ENCODE measurements around the gene LGSN.

- no peak for TF ChIP-seq EGR1 (IDR thresholded peaks at IDR 0.05; ENCODE audit: low read depth)
- no peak for TF ChIP-seq POLR2AphosphoS5 (IDR thresholded peaks at IDR 0.05; ENCODE audit: low read depth, low read length)
- no peak for TF ChIP-seq CEBPB (IDR thresholded peaks at IDR 0.05; ENCODE audit: low read depth)
- no peak for TF ChIP-seq POLR2A (IDR thresholded peaks at IDR 0.05; ENCODE audit: borderline replicate concordance, extremely low read depth, insufficient read depth, insufficient read length)
- TF ChIP-seq CTCF (IDR thresholded peaks at IDR 0.05 in 2 of 3, conservative IDR thresholded peaks at IDR 0.05 in 1 of 3; ENCODE audit: borderline replicate concordance in 1 of 3, insufficient read depth in 1 of 3, low read depth in 2 of 3, low read length in 2 of 3): no peak
- TF ChIP-seq ZNF274 (IDR thresholded peaks at IDR 0.05; ENCODE audit: low read depth, low read length): no peak
- TF ChIP-seq SRF (IDR thresholded peaks at IDR 0.05; ENCODE audit: low read depth): no peak
- TF ChIP-seq EZH2 (IDR thresholded peaks at IDR 0.05): no peak
- no peak for TF ChIP-seq REST (IDR thresholded peaks at IDR 0.05; ENCODE audit: low read depth)
- TF ChIP-seq YY1 (IDR thresholded peaks at IDR 0.05; ENCODE audit: extremely low read depth, insufficient replicate concordance, low read depth, low read length): no peak
- TF ChIP-seq RAD21 (IDR thresholded peaks at IDR 0.05; ENCODE audit: low read depth): no peak
- TF ChIP-seq EZH2phosphoT487 (IDR thresholded peaks at IDR 0.05; ENCODE audit: borderline replicate concordance): no peak
- no peak for TF ChIP-seq MAX (IDR thresholded peaks at IDR 0.05)
Observed at GRCh38 chr6:63316113-63316512, 3.7 kb downstream of the LGSN start.

Data from HCT116 (cell line).